ENCODE data around the gene NR3C2.

DNA sequence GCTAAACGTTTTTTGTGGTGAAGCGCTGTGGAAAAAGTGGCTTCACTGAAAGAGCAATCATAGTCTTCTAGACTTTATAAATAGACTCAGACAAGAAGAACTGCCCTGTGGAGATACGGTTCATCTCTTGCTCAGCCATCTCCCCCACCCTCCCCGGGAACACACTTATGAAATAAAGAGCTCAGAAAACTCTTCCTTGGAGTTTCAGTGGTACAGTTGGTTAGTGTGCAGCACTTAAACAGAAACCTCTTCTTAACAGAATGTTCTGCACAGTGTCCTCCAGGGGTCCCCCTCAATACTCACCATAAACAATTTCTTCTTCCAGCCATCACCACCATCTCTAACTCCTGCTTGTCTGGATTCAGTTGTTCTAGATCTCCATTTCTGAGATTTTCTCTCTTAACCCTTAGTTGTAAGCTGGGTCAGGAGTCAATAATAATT, 397.3 kb downstream of the NR3C2 start:
- TF ChIP-seq, protein P1, sequence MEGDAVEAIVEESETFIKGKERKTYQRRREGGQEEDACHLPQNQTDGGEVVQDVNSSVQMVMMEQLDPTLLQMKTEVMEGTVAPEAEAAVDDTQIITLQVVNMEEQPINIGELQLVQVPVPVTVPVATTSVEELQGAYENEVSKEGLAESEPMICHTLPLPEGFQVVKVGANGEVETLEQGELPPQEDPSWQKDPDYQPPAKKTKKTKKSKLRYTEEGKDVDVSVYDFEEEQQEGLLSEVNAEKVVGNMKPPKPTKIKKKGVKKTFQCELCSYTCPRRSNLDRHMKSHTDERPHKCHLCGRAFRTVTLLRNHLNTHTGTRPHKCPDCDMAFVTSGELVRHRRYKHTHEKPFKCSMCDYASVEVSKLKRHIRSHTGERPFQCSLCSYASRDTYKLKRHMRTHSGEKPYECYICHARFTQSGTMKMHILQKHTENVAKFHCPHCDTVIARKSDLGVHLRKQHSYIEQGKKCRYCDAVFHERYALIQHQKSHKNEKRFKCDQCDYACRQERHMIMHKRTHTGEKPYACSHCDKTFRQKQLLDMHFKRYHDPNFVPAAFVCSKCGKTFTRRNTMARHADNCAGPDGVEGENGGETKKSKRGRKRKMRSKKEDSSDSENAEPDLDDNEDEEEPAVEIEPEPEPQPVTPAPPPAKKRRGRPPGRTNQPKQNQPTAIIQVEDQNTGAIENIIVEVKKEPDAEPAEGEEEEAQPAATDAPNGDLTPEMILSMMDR (IDR thresholded peaks at IDR 0.05; ENCODE audit: borderline replicate concordance, extremely low read depth, low read length, poor library complexity, severe bottlenecking) = no peak
- TF ChIP-seq EZH2 (IDR thresholded peaks at IDR 0.05; ENCODE audit: borderline replicate concordance, low read depth, low read length, severe bottlenecking) = no peak
